Right kidney (tissue), 1 donor: ENCODE data around the gene ATG16L2.
"Not testable (repeated sequence)": the region's sequence is repeated elsewhere in the genome, so short reads cannot be mapped to it uniquely, and the experiment has no call there.

ENCODE experiments used
- DNase-seq: peaks from one replicate; pipeline ENCODE4 v3.0.0-alpha.2; 2016

The ATG16L2 gene

DNA sequence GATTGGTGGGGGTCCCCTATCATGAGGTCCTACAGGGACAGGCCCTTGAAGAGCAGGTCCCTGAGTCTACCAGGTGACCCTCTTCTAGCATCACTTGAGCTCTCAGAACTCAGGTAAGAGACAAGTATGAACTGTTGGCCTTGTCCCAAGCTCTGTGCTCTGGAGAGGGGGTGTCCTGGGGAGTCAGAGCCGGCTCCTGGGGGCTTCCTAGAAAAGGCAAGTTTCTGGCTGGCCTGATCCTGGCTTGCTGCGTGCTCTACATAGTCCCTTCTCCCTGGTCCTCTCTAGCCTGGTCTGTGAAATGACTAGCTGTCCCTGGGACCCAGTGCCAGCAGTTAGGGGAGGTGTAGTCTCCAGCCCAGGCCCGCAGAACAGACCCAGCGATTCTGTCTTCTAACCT, 11.4 kb downstream of the ATG16L2 start:
- no peak for DNase-seq

DNA sequence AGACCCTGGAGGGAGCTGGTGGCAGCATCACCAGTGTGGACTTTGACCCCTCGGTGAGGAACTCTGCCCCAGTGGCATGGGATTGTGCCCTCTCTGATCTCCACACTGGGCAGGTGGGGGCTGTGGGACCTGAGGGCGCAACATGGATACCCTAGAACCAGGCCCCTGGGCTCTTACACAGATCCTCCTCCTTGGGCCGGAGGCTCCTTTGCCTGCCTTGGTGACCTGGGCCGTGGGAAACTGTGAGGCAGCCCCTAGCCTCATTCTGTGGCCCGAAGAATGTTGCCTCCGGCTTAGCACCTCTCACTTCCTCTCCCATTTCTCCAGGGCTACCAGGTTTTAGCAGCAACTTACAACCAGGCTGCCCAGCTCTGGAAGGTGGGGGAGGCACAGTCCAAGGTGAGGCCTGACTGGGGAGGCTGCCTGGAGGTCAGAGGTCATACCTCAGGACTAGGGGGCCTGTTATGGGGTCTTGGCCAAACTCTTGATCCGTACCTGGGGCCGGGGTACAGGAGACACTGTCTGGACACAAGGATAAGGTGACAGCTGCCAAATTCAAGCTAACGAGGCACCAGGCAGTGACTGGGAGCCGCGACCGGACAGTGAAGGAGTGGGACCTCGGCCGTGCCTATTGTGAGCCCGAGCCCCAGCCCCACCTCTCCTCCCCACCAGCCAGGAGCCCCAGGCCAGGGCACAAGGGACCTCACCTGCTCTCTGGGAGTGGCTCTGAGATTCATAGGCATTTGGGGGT, 12.2 kb downstream of the ATG16L2 start:
- DNase-seq = no peak

DNA sequence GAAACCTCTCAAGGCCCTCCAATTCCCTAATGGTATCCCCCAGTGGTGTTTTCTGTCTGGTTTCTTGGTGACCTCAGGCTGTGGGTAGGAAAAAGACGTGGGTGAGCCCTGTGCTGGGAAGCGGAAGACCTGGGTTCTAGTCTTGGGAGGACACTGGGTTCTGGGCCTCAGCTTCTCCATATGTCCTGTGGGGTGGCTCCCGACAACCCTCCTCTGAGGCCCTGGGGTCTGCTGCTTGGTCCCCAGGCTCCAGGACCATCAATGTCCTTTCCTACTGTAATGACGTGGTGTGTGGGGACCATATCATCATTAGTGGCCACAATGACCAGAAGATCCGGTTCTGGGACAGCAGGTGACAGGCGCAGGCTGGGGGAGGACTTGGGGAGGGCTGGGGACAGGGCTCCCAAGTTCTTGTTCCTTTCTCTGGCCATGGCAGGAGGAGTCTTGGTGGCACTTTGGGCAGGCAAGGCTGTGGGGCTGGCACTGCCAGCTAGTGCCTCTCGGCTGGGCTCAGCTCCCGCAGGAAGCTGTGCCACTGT, 12.8 kb downstream of the ATG16L2 start:
- DNase-seq = no peak

DNA sequence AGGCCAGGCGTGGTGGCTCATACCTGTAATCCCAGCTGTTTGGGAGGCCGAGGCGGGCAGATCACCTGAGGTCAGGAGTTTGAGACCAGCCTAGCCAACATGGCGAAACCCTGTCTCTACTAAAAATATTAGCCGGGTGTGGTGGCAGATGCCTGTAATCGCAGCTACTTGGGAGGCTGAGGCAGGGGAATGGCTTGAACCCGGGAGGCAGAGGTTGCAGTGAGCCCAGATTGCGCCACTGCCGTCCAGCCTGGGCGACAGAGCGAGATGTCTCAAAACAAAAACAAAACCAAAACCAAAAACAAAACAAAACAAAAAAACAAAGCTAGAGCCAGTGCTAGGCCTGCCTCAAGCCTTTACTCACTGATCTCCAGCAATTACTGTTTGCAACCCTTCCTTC, 13.4 kb downstream of the ATG16L2 start:
- DNase-seq = not testable (repeated sequence)

DNA sequence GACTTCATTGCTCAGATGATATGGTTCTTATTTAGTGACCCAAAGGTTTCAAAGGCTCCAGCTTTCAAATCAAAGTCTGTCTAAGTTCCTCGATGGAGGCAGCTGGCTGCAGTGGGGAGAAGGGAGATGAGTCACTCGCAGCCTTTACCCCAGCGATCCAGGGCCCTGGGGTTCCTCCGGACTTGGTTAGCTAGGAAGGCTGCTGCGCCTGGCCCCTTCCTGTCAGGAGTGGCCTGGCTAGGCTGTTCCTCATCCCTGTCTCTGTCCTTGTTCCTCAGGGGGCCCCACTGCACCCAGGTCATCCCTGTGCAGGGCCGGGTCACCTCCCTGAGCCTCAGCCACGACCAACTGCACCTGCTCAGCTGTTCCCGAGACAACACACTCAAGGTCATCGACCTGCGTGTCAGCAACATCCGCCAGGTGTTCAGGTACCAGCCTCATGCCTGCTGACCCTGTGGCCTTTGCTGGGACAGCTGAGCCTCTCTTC, 13.9 kb downstream of the ATG16L2 start:
- DNase-seq = no peak

DNA sequence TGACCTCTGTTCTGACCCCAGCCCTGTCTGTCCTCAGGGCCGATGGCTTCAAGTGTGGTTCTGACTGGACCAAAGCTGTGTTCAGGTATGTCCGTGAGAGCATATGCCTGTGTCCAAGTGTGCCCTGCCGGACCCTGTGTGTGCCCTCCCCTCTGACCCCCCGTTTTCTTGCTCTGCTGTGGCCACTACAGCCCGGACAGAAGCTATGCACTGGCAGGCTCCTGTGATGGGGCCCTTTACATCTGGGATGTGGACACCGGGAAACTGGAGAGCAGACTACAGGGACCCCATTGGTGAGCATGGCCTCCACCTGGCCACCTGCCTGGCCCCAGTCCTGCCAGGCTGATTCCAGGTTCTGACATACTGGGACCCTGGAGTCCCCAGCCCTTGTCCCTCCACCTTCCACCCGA, 14.5 kb downstream of the ATG16L2 start:
- no peak for DNase-seq

DNA sequence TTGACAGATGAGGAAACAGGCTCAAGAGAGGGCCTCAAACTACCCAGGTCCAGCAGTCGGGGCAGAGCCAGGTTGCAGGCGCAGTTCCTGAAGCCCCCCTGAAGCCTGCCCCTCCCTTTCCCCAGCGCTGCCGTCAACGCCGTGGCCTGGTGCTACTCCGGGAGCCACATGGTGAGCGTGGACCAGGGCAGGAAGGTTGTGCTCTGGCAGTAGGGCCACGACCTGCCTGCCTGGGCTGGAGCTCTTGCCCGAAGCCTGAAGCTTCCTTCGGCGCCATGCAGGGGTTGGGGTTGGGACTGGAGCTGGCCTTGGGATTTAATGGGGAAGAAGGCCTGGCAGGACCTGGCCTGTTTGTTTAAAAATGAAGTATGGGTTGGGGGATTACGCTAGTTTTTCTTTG, 15.0 kb downstream of the ATG16L2 start:
- DNase-seq = no peak

DNA sequence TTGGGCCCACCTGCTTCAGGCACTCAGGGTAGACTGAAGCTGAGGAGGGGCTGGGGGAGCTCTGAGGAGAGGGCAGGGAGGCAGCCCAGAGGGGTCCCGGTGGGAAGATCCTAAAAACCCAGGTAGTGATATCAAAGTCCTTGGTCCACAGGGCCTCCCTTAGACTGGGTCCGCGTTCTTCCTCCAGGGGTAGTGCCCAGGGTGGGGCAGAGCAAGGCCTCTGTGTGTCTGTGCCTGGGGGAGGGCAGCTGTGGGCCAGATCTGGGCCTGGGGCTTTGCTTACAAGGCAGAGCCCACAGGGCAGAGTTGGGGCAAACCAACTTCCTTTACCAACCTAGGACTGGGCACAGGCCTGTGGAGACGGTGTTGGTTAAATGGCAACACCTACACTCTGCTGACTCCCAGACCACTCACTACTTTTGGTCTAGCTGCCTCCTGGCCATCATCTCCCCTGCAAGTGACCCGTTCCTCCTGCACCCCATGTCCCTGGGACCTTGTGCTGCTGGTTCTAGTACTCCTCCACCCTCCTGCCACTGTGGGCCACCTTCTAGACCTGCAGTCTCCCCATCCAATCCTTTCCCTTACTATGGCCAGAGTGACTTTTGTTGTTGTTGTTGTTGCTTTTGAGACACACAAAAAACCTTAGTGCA, 15.8 kb downstream of the ATG16L2 start:
- no peak for DNase-seq

DNA sequence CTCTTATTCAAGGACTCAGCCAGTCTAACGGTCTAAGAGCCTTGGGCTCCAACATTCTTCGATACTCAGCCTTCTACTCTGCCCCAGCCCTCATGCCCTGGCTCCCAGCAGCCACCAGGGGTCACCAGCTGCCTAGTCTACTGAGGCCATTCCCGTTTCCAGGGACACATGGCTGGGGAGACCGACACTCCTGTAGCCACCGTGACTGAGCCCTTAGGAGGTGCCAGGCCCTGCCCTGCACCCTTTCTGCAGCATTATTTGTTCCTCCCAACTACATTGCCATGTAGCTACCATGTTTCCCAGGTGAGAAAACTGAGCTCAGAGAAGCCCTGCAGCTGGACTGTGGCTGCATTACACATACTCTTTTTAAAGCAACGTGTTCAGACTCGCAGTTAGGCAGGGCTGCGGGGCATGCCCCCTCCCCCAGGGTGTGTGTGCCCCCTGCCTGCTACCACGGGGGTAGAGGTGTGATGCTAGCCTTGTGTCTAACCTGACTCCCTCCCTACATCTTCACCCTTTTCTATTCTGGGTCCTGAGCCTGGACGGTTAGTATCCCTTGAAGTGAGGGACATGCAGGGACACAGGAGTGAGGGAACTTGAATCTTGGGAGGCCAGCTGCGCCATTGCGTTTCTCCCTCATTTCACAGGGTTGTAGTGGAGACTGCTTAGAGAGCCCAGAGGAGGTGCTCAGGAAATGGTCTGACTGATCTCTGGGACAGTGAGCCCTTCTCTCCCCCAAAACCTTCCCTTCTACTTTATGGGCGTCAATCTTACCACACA, 17.5 kb downstream of the ATG16L2 start:
- peak; percentile 73 for DNase-seq

DNA sequence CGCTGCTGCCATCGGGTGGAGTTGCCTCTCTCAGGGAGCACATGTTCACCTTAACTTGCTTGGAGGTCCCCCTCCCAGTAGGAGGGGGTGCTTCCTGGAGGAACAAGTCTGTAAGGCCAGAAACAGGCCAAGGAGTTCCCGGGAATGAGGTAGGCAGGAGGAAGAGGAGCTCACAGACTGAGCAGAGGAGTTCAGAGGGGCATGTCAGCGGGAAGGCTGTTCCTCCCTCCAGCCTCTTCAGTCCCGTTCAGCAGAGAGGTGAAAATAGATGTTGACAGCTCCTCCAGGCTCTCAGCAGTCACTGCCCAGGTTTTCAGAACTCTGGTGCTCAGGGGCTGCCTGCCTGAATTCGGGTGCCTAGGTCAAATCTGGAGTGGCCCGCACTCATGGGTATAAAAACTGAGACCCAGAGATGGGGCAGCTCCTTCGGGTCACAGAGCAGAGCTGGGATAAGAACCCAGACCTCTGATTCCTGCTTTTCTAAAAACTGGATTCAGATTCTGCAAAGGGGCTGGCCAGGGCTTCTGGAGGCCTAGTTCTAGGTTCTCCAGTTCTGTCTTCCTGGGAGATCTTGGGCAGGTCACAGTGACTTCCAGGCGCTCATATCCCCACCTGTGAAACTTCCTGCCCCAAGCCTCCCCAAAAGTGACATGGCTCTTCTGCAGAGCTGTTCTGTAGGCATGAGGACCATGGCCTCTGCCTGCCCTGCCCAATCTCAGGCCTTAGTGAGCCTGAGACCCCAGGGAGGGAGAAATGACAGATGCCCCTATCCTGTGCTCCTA, 18.3 kb downstream of the ATG16L2 start:
- no peak for DNase-seq

DNA sequence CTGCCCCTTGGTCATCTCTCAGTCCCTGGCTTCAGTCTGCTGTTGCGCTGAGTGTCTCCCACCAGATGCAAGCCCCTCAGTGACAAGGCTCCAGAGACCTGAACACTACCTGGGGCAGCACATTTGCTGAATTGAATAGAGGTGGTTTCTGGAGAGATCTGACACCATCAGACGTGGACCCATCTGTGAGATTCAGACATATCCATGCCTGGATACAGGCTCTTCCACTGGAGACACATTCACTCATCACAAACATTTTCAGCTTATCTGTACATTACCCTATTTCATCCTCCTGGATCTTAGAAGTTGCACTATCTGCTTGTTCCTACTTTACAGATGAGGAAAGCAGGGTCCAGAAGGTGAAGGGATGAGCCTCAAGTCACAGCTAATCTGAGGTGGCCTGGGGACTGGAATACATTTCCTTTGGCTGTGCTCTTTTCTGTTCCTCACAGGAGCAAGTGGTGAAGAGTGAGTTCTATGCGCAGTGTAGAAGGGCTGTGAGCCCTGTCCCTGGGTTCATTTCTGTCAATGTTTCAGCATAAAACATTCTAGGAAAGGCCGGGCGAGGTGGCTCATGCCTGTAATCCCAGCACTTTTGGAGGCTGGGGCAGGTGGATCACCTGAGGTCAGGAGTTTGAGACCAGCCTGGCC, 19.0 kb downstream of the ATG16L2 start:
- no peak for DNase-seq

DNA sequence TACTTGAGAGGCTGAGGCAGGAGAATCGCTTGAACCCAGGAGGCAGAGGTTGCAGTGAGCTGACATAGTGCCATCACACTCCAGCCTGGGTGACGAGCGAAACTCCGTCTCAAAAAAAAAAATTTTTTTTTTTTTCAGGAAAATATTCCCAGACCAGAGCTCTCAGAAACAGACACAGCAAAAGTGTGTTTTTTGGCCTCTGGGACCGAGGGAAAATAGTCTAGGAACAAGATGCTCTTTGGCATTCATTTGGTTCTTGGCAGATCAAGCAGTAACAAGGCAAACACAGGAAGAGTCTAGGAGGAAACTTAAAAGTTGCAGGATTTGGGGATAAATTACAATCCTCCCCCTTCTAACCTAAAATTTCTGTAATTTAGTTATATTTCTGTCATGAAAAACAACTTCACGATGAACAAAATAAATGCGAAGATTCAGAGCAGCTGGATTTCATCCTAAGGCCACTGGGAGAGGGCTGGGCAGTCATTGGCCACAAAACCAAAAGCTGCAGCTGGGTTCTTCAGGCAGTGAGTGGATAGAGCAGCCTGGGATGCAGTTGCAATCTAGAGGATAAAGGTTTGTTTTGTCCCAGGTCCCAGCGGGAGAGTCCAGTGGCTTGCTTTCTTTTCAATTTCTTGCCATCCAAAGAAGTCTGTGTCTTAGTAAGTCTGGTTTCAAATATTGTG, 19.7 kb downstream of the ATG16L2 start:
- no peak for DNase-seq

DNA sequence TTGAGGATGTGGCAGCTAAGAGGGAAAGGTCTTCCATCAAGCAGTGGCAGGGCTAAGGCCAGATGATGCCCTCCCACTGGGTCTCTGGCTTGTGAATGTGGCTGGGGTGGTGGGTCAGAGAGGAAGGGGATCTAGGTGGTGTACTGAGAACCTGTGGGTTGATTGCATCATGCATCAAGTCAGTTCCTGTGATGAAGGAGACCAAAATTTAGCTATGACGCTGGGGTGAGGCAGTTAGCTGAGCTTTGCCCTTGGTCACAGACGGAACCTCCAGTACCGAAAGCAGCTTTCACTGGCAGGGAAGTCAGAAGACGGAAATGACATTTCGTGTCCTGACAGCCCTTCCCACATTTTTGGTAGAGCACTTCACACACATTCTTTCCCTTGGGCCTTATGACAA, 20.7 kb downstream of the ATG16L2 start:
- DNase-seq = no peak

DNA sequence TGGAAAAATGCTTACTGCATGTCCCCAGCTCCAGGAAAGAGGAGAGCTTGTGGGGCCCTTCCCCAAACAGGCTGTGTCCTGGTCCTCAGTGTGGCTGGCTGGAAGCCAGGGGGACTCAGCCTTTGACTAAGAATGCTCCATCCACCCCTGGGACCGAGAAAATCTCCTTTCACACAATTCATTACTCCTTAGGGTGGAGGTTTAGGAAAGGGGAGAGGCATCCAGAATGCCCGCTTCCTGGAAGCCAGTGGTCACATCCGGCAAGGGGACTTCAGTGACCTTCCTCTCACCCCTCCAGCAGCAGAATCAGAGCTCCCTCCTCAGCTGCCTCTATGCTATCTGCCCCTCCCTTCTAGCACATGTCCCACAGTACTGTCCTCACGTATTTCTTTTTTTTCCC, 21.9 kb downstream of the ATG16L2 start:
- DNase-seq = peak; percentile 54

DNA sequence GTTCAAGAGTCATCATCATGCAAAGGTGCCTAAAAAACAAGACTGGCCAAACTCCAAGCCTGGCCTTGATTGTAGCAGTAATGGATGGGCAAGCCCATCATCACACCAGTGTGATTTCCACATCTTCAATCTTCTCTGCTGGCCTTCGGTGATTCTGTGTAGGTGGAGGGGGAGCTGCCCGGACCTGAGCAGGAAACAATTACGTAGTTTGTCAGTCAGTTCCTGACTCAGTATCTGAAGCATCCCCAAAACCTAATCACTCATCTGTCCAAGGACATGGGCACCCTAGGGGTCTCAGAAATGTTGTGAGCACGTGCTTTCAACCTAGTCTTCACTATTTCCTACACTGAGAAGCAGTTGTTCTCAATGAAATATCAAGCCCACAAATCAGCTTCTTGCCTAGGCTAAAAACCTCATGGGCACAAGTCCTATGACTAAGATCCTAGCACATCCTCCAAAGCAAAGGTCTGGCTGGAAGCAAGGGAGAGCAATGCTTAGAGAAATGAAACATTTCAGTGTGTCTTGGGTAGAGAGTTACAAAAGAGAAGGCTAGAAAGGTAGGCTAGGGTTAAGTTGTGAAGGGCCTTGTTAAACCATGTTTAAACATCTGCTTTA, 24.6 kb downstream of the ATG16L2 start:
- no peak for DNase-seq

DNA sequence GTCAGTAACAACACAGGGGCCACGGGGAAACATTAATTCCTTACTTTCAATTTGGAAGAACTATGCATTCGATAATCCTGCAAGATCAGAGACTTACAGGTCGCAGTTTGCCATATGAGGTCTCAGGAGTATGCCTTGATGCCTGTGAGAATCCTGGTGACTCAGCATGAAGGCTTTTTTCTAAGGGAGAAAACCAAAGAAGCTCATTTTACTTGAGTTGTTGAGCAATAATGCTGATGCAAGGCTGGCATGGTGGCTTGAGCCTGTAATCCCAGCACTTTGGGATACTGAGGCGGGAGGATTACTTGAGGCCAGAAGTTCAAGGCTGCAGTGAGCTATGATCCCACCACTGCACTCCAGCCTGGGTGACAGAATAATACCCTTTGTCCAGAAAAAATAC, 26.6 kb downstream of the ATG16L2 start:
- no peak for DNase-seq

DNA sequence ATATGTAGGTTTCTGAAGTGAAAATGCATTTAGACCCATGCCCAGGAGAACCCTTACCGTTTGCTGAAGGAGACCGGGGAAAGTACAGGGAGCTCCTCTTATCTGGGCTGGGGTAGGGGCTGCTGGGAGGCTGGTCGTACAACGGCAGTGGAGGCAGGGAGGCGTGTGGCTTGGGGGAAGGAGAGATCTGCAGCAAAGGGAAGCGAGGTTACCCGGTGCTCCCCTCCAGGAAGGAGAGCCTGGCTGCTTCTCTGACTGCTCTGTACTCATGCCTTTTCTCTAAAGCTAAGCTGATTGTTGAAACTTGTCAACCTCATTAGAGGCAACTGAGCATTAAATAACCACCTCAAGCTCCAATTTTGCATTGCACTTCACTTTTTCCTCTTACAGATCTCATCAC, 27.2 kb downstream of the ATG16L2 start:
- no peak for DNase-seq

DNA sequence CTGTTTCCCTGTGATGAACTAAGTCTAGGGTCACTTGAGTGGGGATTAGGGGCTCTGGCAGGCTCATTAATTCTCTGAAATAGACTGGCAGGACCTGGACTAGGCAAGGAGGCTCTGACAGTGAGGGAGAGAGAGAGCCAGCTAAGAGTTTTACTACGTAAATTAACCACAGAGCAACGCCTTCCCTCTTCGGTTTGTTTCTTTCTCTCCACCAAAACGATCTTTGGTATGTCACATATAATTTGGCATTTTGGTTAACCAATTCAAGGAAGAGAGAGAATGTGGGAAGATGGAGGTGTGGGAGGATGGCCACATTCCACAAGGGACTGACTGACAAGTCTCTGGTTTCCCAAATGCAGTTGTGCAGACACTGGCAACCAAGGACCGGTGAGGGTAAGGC, 27.9 kb downstream of the ATG16L2 start:
- DNase-seq = no peak

DNA sequence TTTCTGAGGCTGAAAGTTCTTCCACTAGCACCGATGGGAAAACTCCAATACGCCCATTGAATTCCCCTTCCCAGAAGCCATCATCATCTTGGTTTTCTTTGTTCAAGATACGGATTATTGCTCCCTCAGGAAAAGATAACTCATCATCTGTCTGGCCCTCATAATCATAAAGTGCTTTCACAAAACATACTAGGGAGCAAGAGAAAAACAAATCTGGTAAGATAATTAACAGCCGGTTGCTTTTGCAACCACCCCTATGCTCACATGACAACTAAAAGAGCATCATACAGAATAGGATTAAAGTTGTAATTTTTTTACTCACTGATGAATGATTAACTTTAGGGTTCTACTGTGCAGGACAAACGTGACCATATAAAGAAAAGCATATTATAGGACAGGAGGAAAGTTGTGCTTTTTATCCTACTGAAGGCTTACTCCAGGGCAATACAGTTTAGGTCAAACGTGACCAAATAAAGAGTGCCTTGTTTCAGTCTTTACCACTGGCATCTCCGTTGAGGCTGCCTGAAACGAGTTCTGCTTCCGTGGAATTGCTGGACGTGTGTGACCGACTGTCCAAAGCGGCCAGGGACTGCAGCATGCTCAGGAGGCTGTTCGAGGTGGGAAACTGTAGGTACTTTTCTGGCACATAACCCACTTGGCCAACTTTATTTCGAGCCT, 28.6 kb downstream of the ATG16L2 start:
- DNase-seq = no peak

DNA sequence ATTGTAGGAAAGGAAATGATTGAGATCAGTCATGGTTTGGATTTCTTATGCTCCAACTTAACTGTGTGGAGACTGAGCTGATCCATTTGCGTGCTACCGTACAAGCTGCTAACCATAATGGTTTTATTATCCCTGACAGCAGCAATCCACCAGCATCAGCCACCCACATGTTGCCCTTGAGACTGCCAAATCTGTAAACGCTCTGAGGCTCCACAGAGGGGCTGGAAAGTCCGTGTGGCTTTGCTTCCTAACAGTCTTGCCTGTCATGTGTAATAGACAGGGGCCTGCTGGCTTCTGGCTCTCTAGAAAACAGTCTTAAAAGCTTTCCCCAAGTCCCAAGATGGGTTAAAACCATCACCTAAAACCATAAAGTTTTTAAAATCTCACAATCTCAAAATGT, 30.1 kb downstream of the ATG16L2 start:
- DNase-seq = no peak
